Measurements from ENCODE around the gene ARFGAP2.

DNA sequence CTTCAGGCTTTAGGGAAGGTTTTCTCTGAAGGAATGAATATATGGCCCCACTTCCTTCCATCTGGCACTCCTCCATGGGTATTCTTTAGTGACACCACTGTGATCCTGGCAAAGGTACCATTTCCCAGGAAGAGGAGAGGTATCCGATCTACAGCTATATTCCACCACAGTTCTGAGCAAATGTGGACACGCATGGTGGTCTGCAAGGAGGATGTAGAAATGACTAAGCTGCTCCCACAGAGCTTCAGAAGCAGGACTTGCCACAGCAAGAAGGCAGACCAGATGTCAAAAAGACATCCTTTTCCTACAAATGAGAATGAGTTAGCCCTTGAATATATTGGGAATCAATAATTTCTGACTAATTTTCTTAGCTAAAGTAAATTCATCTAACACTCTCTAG lies 45.5 kb downstream of the ARFGAP2 start:
- TF ChIP-seq JUN (IDR thresholded peaks at IDR 0.05; ENCODE audit: borderline replicate concordance, insufficient read depth, insufficient read length, low read depth) (no peak), EZH2 (IDR thresholded peaks at IDR 0.05; ENCODE audit: borderline replicate concordance, low read depth, low read length, severe bottlenecking) (no peak), MYC (IDR thresholded peaks at IDR 0.05; ENCODE audit: low read depth, low read length) (no peak), POLR2AphosphoS5 (IDR thresholded peaks at IDR 0.05; ENCODE audit: insufficient read depth, low read depth, low read length) (no peak), POLR2A (IDR thresholded peaks at IDR 0.05; ENCODE audit: low read depth, low read length) (no peak)
- TF ChIP-seq, protein P1, sequence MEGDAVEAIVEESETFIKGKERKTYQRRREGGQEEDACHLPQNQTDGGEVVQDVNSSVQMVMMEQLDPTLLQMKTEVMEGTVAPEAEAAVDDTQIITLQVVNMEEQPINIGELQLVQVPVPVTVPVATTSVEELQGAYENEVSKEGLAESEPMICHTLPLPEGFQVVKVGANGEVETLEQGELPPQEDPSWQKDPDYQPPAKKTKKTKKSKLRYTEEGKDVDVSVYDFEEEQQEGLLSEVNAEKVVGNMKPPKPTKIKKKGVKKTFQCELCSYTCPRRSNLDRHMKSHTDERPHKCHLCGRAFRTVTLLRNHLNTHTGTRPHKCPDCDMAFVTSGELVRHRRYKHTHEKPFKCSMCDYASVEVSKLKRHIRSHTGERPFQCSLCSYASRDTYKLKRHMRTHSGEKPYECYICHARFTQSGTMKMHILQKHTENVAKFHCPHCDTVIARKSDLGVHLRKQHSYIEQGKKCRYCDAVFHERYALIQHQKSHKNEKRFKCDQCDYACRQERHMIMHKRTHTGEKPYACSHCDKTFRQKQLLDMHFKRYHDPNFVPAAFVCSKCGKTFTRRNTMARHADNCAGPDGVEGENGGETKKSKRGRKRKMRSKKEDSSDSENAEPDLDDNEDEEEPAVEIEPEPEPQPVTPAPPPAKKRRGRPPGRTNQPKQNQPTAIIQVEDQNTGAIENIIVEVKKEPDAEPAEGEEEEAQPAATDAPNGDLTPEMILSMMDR (IDR thresholded peaks at IDR 0.05; ENCODE audit: extremely low read depth in 1 of 2, insufficient read depth in 1 of 2, low read depth in 1 of 2, low read length in 2 of 2) = no peak
- TF ChIP-seq, protein P2, sequence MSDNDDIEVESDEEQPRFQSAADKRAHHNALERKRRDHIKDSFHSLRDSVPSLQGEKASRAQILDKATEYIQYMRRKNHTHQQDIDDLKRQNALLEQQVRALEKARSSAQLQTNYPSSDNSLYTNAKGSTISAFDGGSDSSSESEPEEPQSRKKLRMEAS (IDR thresholded peaks at IDR 0.05; ENCODE audit: insufficient read depth, insufficient read length) = no peak
